HG02970 (cell line): ENCODE results near the gene FIGN.

Experiments used
- ATAC-seq: cut with Tn5 transposase; IDR thresholded peaks from one replicate; pipeline ENCODE4 v1.9.1; 2021; ENCODE audit warnings: mild to moderate bottlenecking, moderate library complexity, moderate number of reproducible peaks; ENCODE audit not compliant: unreplicated experiment, low FRiP score

Gene FIGN

DNA sequence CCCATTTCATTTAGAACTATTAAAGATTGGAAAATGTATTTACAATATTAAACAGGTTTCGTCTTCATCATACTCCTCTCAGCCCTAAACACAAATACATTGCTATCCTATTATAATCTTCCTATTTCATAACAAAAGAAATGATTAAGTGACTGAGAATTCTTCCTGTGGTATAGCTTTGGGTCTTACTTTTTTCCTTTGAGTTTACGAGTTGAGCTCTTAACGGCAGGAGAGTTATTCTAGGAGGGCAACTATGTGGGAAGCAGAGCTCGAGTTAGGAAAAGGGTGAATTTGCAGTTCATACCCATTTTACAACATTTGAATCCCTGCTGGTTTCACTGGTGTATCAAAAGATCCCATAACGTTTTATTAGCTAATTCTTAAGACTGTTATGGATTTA is 105.0 kb downstream of the FIGN start:
- ATAC-seq = no peak

DNA sequence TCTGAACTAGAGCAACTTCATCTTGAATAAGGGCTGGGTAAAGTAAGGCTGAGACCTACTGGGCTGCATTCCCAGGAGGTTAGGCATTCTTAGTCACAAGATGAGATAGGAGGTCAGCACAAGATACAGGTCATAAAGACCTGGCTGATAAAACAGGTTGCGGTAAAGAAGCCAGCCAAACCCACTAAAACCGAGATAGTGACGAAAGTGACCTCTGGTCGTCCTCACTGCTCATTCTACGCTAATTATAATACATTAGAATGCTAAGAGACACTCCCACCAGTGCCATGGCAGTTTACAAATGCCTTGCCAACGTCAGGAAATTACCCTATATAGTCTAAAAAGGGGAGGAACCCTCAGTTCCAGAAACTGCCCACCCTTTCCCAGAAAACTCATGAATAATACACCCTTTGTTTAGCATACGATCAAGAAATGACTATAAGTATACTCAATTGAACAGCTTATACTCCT is 109.1 kb downstream of the FIGN start:
- ATAC-seq = no peak

DNA sequence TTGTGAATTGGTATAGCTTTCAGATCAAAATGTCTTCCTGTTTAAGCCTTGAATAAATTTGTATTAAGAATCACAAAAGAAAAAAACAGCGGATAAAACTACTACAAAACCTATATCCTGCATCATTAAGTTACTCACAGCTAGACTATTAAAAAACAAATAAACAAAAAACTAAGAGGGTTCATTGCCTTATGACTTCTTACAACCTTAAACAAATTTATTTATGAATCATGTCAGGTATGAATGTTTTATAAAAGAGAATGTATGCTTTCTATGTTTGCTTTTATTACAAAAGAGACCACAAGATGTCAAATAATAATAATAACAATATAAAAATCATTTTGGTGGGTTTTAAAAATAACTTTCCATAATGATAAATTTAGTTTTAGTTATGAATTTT is 109.6 kb downstream of the FIGN start:
- ATAC-seq = no peak

GRCh38 chr2:163625632-163626031 is 110.2 kb downstream of the FIGN start:
- no peak for ATAC-seq

DNA sequence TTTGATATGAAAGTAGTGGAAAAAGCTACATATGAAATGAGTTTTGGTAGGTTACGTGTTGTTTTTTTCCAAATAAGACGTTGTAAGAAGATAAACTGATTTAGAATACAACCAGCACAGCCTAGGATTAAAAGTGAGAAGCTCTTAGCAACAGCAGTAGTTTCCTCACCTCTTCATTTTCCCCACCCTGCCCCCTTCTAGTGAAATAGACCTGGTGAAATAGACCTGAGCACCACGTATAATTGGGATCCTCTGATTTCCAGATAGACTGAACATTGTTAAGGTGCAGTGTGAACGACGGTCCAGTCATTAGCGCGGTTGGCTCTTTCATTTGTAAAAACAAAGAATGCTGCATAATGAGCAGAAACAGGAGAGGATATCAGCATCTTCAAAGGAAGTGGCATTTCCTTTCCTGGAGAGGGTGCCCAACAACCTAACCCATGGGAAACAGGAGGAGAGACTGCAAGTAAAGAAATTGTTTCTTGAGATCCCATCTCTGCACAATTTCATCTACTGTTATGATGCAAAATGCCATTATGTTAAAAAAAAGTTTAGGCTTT is 114.3 kb downstream of the FIGN start:
- ATAC-seq = no peak

DNA sequence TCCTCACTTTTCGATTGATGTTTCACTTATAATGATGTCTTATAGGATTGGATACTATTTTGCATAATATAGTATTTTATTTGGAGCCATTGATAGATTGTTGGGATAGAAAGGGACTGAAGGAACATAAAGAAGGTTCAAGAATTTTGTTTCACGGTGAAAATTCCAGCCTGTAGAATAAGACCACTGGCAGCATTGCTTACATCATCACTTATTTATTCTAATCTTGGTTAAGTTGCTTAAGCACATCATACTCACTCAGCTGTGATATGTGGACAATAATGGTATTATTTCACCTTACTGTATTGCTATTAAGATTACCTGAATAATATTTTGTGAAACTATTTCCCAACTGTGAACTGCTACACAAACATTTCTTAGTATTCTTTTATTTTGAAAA is 118.3 kb downstream of the FIGN start:
- no peak for ATAC-seq

DNA sequence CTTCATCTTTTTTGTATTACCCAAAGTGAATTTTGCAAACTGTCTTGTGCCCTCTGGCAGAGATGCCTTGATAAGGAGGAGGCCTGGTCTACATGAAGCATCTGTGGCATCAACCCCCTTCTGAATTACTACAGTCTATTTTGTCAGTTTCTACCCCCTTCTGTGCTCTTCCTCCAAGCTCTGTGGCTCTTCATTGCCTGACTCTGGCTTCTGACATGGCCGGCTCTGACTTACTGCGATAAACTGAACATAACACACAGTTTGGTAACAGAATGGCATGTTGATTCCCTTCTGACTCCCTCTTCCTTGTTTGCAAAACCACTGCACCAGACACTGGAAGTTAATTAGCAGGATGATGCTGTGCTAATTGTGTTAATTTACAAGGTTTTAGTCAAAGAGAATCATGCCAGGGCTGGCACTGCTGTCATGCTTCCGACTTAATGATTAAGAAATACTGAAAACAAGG is 122.5 kb downstream of the FIGN start:
- no peak for ATAC-seq

DNA sequence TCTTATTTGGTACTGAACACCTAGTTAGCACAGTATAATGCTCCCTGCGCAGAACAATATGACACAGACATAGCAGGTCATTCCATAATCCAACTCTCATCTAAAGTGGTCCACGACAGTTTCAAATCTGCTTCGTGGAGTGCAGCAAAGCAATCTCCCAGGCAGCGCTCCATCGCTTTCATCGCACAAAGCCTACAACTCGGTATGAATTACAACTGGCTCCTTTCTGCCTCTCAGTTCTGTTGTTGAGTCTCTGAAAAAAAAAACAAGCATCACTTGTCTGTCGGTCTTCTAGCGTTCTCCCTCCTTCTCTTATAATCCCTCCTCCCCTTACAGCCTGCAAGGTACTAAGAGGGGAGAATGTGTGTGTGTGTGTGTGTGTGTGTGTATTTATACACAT is 123.5 kb downstream of the FIGN start:
- ATAC-seq = no peak

- ATAC-seq = no peak
Observed at GRCh38 chr2:163611557-163611906, 124.3 kb downstream of the FIGN start.

- no peak for ATAC-seq
Observed at GRCh38 chr2:163610817-163611556, 124.8 kb downstream of the FIGN start.

DNA sequence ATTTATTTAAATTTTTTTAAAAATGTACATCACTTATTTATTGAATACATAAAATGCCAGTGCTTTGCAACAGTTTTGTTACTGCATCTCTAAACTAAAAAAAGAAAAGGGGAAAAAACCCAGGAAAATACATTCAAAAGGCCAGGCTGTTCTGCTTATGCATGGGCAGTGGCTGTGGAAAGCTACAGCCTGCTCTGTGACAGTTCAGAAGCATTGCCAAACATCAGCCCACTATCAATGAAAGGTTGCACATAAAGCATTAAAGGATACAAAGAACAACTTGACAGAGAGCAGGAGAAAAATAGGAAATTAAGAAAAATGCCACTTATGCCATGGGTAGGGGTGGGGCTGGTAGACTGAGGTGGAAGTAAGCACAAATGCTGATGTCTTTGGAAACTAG is 128.2 kb downstream of the FIGN start:
- ATAC-seq = no peak

GRCh38 chr2:163606878-163607277 is 128.9 kb downstream of the FIGN start:
- ATAC-seq = no peak

DNA sequence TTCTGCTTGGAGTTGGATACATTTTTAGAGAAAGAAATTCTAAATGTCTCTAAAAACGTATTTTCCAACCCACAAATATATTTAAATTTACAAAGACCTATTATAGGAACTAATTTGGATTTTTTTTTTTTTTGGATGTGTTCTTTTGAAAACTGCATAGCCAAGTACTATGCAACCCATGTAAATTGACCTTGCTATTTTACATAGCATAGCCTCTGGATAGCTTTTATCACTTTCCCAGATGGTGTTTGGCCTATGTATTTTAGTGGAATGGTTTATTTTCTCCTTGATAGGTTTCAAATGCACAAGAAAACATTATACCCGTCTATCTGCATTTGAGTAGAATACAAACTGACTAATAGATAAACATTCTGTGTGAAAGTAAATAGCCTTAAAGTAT is 130.0 kb downstream of the FIGN start:
- ATAC-seq = no peak

DNA sequence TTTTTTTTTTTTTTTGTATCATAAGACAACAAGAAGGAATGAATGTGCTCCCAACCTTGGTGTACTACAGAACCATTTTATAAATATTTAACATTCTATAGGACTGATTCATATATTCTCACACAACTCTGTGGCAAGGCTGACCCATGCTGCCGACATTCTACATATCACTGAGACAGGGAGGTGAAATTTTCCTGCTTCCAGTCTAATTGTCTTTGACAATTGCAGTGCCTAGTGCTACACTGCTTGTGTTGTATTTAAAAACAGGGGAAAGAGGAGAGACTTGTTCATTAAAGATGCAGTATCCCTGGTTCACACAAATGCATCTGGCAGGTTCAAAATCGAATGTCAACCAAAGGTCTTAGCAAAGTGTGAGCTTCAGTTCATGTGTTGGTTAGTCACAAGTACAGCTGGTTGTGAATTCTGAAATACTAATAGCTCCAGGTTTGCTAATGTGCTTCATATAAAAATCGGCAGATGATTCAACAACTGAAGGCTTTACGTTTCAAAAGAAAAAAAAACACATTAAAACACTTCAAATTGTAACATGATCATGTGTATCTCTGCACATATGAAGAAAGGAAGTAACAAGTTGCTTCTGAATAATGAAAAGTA is 130.8 kb downstream of the FIGN start:
- no peak for ATAC-seq

GRCh38 chr2:163602196-163602595 is 133.6 kb downstream of the FIGN start:
- no peak for ATAC-seq

- no peak for ATAC-seq
Observed at GRCh38 chr2:163601377-163601776, 134.4 kb downstream of the FIGN start.

DNA sequence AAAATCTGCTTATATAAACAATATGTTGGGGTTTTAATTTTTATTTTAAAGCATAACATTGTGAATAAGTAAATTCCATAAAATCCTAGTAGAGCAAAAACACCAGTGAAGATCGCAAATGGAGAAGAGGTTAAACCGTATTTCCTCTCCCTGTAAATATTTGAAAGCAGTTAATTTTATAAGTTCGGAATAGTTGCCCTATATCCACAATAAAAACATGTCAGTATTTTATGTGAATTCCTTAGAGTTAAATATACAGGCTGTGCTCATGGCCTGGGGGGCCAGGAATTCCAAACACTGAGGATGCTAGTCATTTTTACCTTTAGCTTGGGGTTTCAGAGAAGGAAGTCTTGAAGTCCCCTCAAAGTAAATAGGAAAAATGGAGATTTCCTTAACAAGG is 135.0 kb downstream of the FIGN start:
- no peak for ATAC-seq

DNA sequence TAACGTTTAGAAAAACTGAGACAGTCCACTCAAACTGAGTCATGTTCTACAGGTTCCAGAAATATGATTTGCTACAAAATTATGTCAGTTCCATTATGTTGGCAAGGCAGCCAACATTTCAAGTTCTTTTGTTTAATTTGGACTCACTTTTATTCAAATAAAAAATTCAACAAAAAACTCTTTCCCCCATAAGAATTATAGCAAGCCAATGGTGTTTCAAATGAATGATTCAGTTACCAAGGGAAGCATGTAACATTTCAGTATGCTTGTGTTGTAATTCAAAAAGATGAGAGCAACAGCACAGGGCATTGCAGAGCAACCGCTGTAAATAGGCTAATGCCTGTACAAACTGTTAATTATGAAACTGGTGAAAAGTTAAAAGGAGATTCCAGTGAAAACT is 140.8 kb downstream of the FIGN start:
- ATAC-seq = no peak

GRCh38 chr2:163594497-163594896 is 141.3 kb downstream of the FIGN start:
- no peak for ATAC-seq

- no peak for ATAC-seq
Observed at GRCh38 chr2:163593982-163594381, 141.8 kb downstream of the FIGN start.

GRCh38 chr2:163592954-163593622 is 142.7 kb downstream of the FIGN start:
- no peak for ATAC-seq
